NCI-H2081 (cell line): ENCODE data around the gene UBE2E3.
A peak's percentile ranks its signal among the peaks of the same experiment; 100 is the strongest.

Experiments used
- DNase-seq, 2 experiments: peaks; one replicate each; lab custom pipeline; 2025; lab: John Stamatoyannopoulos, UW

Gene UBE2E3

GRCh38 chr2:180978903-180979748 is 1.3 kb upstream of the UBE2E3 start:
- DNase-seq: no peak

GRCh38 chr2:180979749-180980105 is 678 bp upstream of the UBE2E3 start:
- DNase-seq: no peak

GRCh38 chr2:180980943-180981911 is 822 bp downstream of the UBE2E3 start:
- DNase-seq: peak in 1 of 2 experiments; percentile 51

- DNase-seq: peak; percentile 45 to 72
These were observed 3.2 kb downstream of the UBE2E3 start for GRCh38 chr2:180983468-180984242.

- no peak for DNase-seq
These were observed 5.5 kb downstream of the UBE2E3 start for GRCh38 chr2:180985771-180986395.

- DNase-seq: no peak
These were observed 6.7 kb downstream of the UBE2E3 start for GRCh38 chr2:180987146-180987545.

GRCh38 chr2:180990337-180990736 is 9.9 kb downstream of the UBE2E3 start:
- no peak for DNase-seq

GRCh38 chr2:180990794-180991193 is 10.4 kb downstream of the UBE2E3 start:
- no peak for DNase-seq

GRCh38 chr2:180991361-180991760 is 11.0 kb downstream of the UBE2E3 start:
- DNase-seq: no peak

- DNase-seq: no peak
These were observed 11.4 kb downstream of the UBE2E3 start for GRCh38 chr2:180991820-180992219.

GRCh38 chr2:180992994-180993393 is 12.6 kb downstream of the UBE2E3 start:
- no peak for DNase-seq

GRCh38 chr2:180999274-180999964 is 19.0 kb downstream of the UBE2E3 start:
- DNase-seq: no peak

GRCh38 chr2:181004647-181005325 is 24.4 kb downstream of the UBE2E3 start:
- no peak for DNase-seq

GRCh38 chr2:181005326-181005655 is 24.9 kb downstream of the UBE2E3 start:
- no peak for DNase-seq

- DNase-seq: no peak
These were observed 25.4 kb downstream of the UBE2E3 start for GRCh38 chr2:181005809-181006208.

- no peak for DNase-seq
These were observed 26.9 kb downstream of the UBE2E3 start for GRCh38 chr2:181007086-181007837.

GRCh38 chr2:181008407-181008806 is 28.0 kb downstream of the UBE2E3 start:
- DNase-seq: no peak

GRCh38 chr2:181021199-181021789 is 40.9 kb downstream of the UBE2E3 start:
- DNase-seq: no peak

- no peak for DNase-seq
These were observed 42.2 kb downstream of the UBE2E3 start for GRCh38 chr2:181022652-181023051.
